HG02840 (cell line): ENCODE data around the gene SPATS1.
"Not testable (repeated sequence)": the region's sequence is repeated elsewhere in the genome, so short reads cannot be mapped to it uniquely, and the experiment has no call there.

Experiments
- ATAC-seq: cut with Tn5 transposase; IDR thresholded peaks from one replicate; pipeline ENCODE4 v1.9.1; 2021; ENCODE audit warnings: mild to moderate bottlenecking, moderate library complexity, moderate number of reproducible peaks; ENCODE audit not compliant: unreplicated experiment, low FRiP score

The SPATS1 gene

GRCh38 chr6:44310241-44310640, 32.2 kb upstream of the SPATS1 start:
- ATAC-seq: no peak

DNA sequence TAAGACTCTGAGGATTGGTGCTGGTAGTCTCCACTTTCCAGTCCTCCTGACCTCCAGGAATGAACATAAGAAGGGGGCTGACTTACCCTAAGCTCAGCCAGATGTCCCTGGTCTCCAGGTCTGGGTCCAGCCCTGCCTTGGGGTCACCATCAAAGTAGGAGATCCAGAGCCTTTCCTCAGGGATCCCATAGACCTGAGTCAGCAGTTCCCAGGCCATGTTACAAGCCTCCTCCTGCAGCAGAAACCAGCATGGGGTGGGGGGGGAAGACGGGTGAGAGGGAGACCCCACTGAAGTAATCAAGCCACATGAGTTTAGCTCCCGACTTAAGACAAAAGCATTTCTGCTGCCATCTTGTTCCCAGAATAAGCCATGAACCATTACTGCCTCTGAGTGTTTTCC, 31.1 kb upstream of the SPATS1 start:
- ATAC-seq: no peak

- no peak for ATAC-seq
These were observed 30.7 kb upstream of the SPATS1 start for GRCh38 chr6:44311767-44312166.

- ATAC-seq: peak; percentile 79
These were observed 29.3 kb upstream of the SPATS1 start, which contains the start of gene AARS2 for GRCh38 chr6:44312901-44313788. Gene AARS2, minus strand, starts transcription at chr6:44313347. Its CDS starts 24 bp downstream, at chr6:44313323.

- not testable (repeated sequence) for ATAC-seq
These were observed 27.8 kb upstream of the SPATS1 start for GRCh38 chr6:44314657-44315056.

GRCh38 chr6:44315516-44315915, 26.9 kb upstream of the SPATS1 start:
- no peak for ATAC-seq

- ATAC-seq: no peak
These were observed 26.5 kb upstream of the SPATS1 start for GRCh38 chr6:44315951-44316350.

DNA sequence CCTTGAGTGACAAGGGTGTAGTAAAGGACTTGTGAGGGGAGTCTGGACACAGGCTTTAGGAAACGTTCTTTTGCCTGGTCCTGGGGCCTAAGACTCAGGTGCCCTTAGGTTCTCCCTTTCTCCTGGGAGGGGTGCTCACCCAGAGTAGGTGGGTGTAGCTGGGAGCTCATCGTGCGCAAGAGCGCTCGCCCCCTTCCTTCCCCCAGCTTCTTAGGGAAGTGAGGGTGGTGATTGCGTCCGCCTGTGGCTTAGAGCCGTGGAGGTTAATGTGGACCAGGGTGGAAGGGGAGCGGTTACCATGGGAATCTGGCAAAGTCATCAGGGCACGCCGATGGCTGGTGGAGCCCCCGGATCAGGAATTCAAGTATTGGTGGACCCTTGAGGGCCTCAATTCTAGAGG, 26.0 kb upstream of the SPATS1 start:
- ATAC-seq: no peak

- not testable (repeated sequence) for ATAC-seq
These were observed 25.3 kb upstream of the SPATS1 start for GRCh38 chr6:44317136-44317631.

GRCh38 chr6:44321210-44321609, 21.2 kb upstream of the SPATS1 start:
- no peak for ATAC-seq

DNA sequence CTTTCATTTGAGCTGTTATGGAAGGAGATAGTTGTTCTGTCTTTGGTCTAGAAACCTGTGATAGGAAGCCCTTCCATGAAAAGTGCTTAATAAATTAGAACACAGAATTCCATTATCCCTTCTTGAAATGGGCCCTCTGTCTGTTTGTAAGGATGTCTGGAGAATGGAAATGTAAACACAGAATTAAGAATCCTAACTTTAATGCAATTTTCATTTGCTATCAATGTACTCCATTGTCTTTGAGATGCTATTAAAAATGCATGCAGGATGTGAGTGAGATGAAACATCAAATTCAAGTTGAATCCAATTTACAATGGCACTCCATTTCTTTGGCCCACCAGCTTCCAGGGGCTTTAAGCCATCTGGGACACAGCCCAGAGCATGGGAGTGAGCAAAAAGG, 15.4 kb upstream of the SPATS1 start:
- no peak for ATAC-seq

DNA sequence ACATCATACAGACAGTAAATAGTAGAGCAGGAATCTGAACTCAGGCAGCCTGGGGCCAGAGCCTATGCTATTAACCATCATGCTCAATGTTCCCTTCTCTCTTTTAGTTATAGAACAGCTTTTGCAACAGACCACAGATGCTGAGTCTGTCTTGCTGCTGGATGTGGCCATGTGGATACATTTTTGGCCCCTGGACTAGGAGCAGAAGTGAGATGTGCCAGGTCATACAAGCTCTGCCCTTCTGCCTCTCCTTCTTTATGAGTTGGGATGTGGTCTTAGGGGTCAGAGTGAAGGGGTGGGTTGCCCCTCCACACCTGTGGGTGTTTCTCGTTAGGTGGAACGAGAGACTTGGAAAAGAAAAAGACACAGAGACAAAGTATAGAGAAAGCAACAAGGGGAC, 14.7 kb upstream of the SPATS1 start:
- ATAC-seq: no peak

DNA sequence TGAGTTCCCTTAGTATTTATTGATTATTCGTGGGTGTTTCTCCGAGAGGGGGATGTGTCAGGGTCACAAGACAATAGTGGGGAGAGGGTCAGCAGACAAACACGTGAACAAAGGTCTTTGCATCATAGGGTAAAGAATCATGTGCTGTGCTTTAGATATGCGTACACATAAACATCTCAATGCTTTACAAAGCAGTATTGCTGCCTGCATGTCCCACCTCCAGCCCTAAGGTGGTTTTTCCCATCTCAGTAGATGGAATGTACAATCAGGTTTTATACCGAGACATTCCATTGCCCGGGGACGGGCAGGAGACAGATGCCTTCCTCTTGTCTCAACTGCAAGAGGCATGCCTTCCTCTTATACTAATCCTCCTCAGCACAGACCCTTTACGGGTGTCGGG, 14.2 kb upstream of the SPATS1 start:
- not testable (repeated sequence) for ATAC-seq

- no peak for ATAC-seq
These were observed 12.6 kb upstream of the SPATS1 start for GRCh38 chr6:44329858-44330257.

DNA sequence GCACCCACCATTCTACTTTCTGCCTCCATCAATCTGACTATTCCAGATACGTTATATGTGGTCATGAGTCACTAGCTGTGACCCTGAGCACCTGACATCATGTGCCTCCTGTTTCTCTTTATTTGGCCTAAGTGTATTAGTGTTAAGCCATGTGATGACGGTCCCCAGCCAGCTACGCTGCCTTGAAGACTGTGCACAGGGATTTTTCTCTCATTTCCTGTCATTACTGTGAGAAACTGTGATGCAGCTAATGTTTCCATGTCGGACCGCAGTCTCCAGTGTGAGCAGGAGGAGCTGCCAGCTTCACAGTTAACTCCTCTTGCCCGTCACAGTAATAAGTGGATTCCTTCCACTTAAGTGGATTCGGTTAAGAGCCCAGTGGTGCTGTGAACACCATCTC, 9.9 kb upstream of the SPATS1 start:
- no peak for ATAC-seq

DNA sequence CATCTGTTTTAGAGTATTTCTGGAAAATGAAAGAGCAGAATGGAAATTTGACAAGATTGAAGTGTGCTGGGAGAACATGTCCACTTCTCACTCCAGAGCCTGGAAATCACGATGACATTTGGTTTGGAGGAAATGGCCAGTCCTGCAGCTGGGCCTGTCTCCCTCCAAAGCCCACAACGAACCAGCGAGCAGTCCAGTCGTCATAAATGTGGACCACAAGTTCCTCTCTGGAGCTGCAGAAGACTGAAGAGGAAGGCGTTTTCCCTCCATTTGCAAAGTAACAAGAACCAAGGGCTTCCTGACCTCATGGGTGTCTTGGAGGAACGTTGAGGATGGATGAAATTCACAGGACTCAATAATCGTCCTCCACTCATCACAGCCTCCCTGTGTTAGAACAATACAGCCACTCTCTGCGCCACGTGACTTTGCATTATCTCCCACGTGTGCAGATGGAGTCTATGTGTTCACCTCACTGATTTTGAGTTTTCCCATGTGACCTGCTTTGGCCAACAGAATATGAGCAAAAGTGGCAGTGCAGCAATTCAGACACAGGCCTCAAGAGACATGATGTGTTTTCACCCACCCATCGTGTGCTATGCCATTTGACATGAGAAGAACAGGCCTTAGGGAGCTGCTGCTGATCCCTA, 9.1 kb upstream of the SPATS1 start:
- no peak for ATAC-seq

- ATAC-seq: no peak
These were observed 8.5 kb upstream of the SPATS1 start for GRCh38 chr6:44333942-44334341.

DNA sequence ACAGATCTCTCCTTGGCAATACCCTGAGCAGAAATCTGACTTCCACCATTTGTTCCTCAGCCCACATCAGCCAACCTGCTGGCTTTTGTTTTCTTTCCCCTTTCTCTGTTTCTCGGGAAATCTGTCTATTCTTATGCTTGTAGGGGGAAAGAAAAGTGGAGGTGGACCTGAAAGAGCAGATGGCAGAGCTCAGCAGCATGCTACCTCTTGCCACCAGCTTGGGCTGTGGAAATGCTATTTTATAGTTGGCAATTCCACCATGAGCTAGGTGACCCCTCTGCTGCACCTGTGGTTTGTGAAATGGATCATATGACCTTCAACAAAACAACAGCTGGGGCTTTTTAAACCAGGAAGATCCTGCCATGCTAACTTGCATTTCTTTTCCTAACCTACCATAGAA, 6.8 kb upstream of the SPATS1 start:
- ATAC-seq: no peak

GRCh38 chr6:44338228-44339122, 4.0 kb upstream of the SPATS1 start:
- ATAC-seq: no peak

- no peak for ATAC-seq
These were observed 3.1 kb upstream of the SPATS1 start for GRCh38 chr6:44339301-44339700.
